HG03280 (cell line): ENCODE results near the gene PPIP5K1.
"Not testable (repeated sequence)": the region's sequence is repeated elsewhere in the genome, so short reads cannot be mapped to it uniquely, and the experiment has no call there.

ENCODE experiments used
- ATAC-seq: cut with Tn5 transposase; IDR thresholded peaks from one replicate; pipeline ENCODE4 v1.9.1; 2021; ENCODE audit warnings: mild to moderate bottlenecking, moderate library complexity; ENCODE audit not compliant: unreplicated experiment

Gene PPIP5K1

GRCh38 chr15:43589778-43590466, at the start of gene PPIP5K1:
TSS of gene PPIP5K1 (minus strand) at chr15:43590208. CDS start at chr15:43584504, 5,704 bp downstream.
- ATAC-seq, result peak; percentile 97

GRCh38 chr15:43638464-43639204, 48.6 kb upstream of the PPIP5K1 start:
- ATAC-seq, result peak; percentile 65

- ATAC-seq, result not testable (repeated sequence)
Measured at GRCh38 chr15:43626937-43627336, 36.9 kb upstream of the PPIP5K1 start.

- no peak for ATAC-seq
Measured at GRCh38 chr15:43625106-43625505, 35.1 kb upstream of the PPIP5K1 start.

GRCh38 chr15:43622068-43622799, 32.2 kb upstream of the PPIP5K1 start:
- not testable (repeated sequence) for ATAC-seq

GRCh38 chr15:43618700-43619099, 28.7 kb upstream of the PPIP5K1 start, which contains the start of gene STRC:
TSS of gene STRC (minus strand) at chr15:43618800. CDS start at chr15:43618722, 78 bp downstream.
- ATAC-seq, result not testable (repeated sequence)

GRCh38 chr15:43617750-43618149, 27.7 kb upstream of the PPIP5K1 start:
- ATAC-seq, result not testable (repeated sequence)

GRCh38 chr15:43602233-43602632, 12.2 kb upstream of the PPIP5K1 start:
- not testable (repeated sequence) for ATAC-seq

GRCh38 chr15:43600200-43600599, 10.2 kb upstream of the PPIP5K1 start:
- not testable (repeated sequence) for ATAC-seq

GRCh38 chr15:43599131-43599530, 9.1 kb upstream of the PPIP5K1 start:
- ATAC-seq, result not testable (repeated sequence)

GRCh38 chr15:43593328-43594190, 3.6 kb upstream of the PPIP5K1 start, which contains the start of gene CKMT1B:
TSS of gene CKMT1B (plus strand) at chr15:43594027. CDS start at chr15:43594219, 192 bp downstream.
- ATAC-seq, result not testable (repeated sequence)

GRCh38 chr15:43592841-43593240, 2.8 kb upstream of the PPIP5K1 start:
- not testable (repeated sequence) for ATAC-seq

- not testable (repeated sequence) for ATAC-seq
Measured at GRCh38 chr15:43574607-43575006, 15.4 kb downstream of the PPIP5K1 start.

- not testable (repeated sequence) for ATAC-seq
Measured at GRCh38 chr15:43566615-43567014, 23.4 kb downstream of the PPIP5K1 start.

GRCh38 chr15:43563793-43564192, 26.2 kb downstream of the PPIP5K1 start:
- not testable (repeated sequence) for ATAC-seq

- ATAC-seq, result not testable (repeated sequence)
Measured at GRCh38 chr15:43562753-43563152, 27.3 kb downstream of the PPIP5K1 start.

GRCh38 chr15:43552986-43553385, 37.0 kb downstream of the PPIP5K1 start:
- ATAC-seq, result no peak

GRCh38 chr15:43552256-43552655, 37.8 kb downstream of the PPIP5K1 start:
- ATAC-seq, result no peak

GRCh38 chr15:43550527-43551363, 39.3 kb downstream of the PPIP5K1 start:
- ATAC-seq, result no peak
